ENCODE measurements around the gene PPIL1.

DNA sequence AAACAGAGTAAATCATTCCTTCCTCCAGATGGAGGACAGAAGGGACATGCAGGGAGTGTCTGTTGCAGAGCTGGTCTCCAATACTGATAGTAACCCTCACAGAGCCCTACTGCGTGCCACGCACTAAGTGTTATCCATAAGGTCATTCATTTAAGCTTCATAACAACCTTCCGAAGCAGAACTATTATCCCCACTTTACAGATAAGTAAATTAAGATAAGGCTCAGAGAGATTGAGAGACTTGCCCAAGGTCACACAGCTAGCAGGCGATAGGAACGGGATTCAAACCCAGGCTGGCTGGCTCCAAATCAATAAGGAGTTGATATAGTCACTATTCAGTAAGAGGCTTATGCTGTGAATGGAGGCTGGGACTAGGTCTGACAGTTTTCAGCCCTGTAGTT is 66.0 kb downstream of the PPIL1 start:
- TF ChIP-seq, protein P1, sequence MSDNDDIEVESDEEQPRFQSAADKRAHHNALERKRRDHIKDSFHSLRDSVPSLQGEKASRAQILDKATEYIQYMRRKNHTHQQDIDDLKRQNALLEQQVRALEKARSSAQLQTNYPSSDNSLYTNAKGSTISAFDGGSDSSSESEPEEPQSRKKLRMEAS (IDR thresholded peaks at IDR 0.05) = no peak
- TF ChIP-seq, protein P2, sequence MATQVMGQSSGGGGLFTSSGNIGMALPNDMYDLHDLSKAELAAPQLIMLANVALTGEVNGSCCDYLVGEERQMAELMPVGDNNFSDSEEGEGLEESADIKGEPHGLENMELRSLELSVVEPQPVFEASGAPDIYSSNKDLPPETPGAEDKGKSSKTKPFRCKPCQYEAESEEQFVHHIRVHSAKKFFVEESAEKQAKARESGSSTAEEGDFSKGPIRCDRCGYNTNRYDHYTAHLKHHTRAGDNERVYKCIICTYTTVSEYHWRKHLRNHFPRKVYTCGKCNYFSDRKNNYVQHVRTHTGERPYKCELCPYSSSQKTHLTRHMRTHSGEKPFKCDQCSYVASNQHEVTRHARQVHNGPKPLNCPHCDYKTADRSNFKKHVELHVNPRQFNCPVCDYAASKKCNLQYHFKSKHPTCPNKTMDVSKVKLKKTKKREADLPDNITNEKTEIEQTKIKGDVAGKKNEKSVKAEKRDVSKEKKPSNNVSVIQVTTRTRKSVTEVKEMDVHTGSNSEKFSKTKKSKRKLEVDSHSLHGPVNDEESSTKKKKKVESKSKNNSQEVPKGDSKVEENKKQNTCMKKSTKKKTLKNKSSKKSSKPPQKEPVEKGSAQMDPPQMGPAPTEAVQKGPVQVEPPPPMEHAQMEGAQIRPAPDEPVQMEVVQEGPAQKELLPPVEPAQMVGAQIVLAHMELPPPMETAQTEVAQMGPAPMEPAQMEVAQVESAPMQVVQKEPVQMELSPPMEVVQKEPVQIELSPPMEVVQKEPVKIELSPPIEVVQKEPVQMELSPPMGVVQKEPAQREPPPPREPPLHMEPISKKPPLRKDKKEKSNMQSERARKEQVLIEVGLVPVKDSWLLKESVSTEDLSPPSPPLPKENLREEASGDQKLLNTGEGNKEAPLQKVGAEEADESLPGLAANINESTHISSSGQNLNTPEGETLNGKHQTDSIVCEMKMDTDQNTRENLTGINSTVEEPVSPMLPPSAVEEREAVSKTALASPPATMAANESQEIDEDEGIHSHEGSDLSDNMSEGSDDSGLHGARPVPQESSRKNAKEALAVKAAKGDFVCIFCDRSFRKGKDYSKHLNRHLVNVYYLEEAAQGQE (IDR thresholded peaks at IDR 0.05; ENCODE audit: low read depth) = no peak
- no peak for TF ChIP-seq TCF12 (IDR thresholded peaks at IDR 0.05; ENCODE audit: low read depth)
- TF ChIP-seq, protein P3, sequence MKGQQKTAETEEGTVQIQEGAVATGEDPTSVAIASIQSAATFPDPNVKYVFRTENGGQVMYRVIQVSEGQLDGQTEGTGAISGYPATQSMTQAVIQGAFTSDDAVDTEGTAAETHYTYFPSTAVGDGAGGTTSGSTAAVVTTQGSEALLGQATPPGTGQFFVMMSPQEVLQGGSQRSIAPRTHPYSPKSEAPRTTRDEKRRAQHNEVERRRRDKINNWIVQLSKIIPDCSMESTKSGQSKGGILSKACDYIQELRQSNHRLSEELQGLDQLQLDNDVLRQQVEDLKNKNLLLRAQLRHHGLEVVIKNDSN (IDR thresholded peaks at IDR 0.05) = no peak
- no peak for TF ChIP-seq EP300 (IDR thresholded peaks at IDR 0.05; ENCODE audit: borderline replicate concordance)
- no peak for TF ChIP-seq TAF1 (IDR thresholded peaks at IDR 0.05; ENCODE audit: low read depth)
